NCI-H146 treated with DMSO at 0.1 percent for 48 hours (cell line): ENCODE measurements around the gene CALHM2.

ENCODE experiments used
- DNase-seq: peaks from one replicate; lab custom pipeline; 2025; ENCODE audit not compliant: unreplicated experiment; lab: John Stamatoyannopoulos, UW

The CALHM2 gene

DNA sequence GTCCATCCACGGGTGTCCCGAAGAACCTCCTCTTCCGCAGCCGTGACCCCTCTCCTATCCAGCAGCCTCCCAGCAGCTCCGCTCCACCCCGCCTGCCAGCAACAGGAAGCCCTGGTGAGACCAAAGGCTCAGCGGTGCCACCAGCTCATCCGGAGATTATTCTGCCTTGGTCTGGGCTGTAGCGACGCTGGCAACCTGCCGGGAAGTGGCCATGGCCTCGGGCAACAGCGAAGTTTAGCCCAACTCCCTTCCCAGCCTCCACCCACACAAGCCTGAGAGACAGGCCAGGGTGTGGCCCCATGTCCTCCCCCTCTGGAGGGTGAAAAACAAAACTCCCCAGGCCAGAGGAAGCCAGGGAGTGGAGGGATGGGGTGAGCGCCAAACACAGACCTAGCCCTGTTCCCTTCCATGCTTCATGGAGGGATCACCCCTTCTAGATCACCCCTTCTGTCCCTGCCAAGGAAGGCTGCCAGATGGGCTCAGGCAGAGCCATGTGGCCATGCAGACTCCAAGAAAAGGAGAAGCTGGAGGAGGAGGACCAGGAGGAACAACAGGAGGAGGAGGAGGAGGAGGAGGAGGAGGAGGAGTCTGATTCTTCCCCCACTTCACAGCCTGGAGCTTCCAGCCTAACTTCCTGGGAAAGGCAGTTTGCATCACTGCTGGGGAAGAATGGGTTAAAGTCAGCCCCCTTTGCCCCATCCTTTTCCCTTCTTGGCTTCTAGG lies 918 bp downstream of the CALHM2 start:
- no peak for DNase-seq

DNA sequence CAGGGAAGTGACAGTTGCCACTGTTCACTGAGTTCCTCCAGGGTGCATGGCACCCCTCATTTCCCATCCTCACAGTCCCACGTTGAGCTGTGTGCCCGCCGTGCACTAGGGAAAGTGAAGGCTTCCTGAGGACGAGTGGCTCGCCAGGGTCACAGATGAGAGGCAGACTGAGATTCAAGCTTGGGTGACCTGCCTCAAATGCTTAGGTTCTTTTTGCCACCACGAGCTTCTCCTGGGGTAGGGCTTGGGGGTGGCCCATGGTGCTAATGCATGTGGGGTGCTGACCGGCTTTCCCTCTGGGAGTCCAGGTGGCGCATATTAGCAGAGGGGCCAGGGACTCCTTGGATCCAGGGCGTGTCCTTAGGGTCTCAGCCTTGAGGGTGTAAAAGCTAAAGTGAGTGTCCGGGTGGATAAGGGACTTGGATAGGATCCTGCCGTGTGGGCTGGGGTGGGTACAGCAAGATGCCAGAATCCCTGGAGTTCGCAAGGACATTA lies 1.9 kb downstream of the CALHM2 start:
- DNase-seq: no peak

DNA sequence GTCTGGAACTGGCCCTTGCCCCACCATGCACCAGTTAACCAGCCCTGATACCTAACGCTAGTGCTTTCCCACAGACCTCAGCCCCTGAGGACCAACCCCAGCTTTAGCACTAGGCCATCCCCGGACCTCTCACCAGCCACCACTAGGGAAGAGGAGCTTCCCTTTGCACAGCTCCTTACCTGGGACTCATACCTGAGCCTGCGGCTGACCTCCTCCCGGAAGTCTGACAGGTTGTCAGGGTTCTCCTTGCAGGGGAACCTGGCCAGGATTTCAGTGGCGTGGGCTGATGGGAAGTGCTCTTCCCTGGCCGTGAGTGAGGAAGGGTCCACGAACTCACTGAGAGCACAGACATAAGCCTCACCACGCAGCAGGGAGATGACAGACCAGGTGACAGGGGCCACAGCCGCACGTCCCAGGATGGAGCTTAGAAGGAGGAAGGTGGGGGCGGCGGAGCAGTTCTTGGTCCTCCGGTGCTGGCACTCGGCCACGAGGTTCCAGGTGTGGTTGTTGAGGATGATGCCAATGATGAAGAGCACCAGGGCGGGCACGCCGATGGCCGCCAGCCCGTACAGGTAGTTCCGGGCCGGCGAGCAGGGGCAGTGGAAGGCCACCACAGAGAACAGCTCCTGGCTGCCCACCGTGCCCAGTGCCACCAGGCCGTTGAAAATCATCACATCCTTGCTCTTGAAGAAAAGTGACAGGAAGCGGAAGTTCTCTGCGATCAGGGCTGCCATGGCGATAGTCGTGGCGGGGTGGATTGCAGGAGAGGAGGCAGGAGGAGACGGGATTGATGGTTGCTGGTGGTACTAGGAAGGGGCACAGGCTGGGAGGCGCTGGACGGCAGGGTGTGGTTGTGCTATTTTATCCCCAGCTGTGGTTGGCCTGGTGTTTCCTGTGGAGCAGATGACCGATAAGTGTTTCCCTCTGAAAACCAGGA lies 2.7 kb downstream of the CALHM2 start:
- DNase-seq: no peak

DNA sequence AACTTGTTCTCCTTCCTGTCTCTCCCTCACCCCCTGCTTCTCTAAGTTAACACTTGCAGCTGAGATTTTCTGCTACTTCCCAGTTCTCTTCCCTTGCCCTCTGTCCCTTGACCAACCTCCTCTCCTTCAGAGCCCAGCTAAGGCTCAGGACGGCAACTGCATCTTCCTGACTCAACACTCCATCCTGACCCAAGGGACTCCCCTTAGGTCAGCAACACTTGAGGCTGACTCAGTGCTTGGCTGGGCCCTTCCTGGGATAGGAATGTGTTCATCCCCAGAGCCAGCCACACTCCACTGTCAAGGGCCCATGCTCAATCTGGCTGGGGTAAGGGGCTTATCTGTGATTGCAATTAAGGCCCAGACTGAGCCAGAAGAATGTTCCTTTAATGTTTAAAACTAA lies 3.4 kb downstream of the CALHM2 start:
- DNase-seq: no peak

DNA sequence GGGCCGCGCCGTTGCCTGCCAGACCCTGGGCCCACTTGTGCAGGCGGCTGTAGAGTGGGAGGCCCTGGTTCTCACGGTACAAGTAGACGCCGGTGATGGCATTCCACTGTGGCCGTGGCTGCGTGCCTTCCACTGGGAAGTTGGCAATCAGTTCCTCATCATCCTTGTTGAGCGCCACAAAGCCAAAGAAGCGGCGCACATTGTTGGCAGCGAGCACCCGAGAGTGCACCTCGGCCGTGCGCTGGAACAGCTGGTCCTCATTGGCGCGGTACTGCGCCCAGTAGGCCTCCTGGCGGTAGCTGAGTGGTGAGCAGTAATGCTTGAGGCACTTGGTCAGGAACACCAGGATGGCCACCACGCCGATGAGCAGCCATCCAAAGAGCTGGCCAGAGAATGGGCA lies 5.0 kb downstream of the CALHM2 start:
- no peak for DNase-seq

DNA sequence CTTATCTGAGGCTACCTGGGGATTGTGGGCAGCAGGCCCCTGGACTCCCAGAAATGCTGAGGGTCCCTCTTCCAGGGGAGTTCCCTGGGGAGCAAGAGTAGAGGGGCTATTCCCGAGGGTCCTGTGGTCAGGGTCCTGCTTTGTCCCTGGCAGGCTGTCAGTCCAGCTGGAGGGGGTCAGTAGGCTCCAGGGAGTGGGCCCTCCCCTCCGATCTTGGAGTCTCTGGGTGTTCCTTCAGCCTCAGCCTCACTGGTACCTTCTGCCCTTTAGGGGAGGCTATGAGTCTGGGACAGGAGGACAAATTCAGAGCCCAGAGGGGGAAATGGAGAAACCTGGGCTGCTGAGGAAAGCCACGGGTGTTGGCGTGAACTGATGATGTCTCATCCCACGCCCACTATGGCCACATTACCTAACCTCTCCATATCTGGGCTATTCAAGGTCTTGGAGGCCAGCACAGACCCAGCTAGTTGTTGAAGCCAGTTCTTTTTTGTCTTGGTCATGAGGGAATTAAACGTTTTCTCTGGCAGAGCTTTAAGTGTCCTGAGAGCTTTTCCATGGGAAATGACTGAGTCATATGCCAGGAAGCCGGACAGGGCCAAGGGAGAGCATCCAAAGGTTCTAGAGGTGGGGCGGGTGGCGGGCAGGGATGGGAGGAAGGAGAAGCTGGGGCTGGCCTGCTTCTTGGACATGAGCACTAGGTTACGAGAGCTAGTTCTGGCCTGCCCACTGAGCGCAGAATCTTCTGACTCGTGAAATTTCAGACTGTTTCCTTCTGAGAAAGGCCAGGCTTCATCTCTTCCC lies 6.2 kb downstream of the CALHM2 start:
- no peak for DNase-seq

DNA sequence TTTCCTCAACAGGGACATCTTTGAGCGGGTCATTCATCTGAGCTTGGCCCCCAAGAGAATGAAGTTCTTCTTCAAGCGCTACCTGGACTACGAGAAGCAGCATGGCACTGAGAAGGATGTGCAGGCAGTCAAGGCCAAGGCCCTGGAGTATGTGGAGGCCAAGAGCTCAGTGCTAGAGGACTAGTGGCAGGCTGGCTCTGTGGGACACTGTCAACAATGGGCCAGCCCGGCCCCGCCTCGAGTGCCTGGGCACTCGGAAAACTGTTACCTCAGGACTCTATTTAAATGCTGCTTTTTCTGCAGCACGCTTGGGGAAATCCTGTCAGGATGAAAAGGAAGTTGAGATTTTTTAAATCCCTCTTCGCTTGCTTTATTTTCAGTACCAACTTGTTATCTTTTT lies 6.8 kb downstream of the CALHM2 start:
- no peak for DNase-seq

DNA sequence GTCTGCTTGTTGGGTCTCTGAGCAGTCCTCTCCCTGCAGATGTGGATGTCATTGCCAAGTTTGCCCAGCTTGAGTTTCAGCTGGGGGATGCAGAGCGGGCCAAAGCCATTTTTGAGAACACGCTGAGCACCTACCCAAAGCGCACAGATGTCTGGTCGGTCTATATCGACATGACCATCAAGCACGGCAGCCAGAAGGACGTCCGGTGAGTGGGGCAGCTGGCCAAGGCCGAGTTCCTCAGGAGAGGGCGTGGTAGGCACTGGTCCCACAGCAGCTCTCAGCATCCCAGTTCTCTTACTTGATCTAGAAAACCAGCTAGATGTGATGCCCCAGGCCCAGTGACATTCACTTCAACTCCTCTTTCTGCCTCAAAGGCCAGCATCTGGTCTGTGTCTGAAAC lies 7.7 kb downstream of the CALHM2 start:
- no peak for DNase-seq

DNA sequence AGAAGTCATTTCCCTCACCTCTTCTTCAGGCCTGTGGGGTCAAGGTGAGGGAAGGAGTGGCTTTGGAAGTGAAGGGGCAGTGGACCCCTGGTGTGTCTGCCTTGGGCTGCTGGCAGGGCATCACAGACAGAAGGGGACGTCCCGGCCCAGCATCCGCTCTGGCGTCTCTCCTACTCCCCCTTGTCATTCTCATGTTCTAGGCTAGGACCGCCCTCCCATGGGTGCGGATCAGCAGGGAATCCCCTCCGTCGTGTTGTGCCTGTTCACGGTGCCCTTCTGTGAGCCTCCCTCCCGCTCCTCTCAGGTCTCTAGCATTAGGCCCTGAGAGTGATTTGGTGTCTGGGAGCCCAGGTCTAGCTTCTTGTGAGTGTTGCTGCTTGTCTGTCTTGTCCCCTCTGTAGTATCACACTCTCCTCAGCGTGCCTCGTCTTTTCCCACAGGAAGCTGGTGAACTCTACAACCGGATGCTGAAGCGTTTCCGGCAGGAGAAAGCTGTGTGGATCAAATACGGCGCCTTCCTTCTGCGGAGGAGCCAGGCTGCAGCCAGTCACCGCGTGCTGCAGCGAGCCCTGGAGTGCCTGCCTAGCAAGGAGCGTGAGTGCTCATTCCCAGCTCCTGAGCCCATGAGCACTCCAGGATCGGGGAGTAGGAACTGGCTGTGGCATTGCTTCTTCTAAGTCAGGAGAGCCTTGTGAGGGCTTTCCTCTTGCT lies 8.5 kb downstream of the CALHM2 start:
- DNase-seq: no peak

DNA sequence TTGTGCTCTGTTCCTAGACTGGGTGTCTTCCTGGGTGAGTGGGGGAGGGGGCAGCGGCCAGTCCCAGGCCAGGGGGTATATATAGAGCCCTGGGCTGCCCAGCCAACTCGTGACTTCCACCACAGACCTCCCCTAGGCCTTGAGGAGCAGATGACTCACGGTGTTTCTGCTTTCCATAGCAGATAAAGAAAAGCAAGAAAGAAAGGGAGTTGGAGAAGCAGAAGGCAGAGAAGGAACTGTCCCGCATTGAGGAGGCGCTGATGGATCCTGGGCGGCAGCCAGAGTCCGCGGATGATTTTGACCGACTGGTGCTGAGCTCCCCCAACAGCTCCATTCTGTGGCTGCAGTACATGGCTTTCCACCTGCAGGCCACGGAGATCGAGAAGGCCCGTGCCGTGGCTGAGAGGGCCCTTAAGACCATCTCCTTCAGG lies 10.1 kb downstream of the CALHM2 start:
- no peak for DNase-seq

DNA sequence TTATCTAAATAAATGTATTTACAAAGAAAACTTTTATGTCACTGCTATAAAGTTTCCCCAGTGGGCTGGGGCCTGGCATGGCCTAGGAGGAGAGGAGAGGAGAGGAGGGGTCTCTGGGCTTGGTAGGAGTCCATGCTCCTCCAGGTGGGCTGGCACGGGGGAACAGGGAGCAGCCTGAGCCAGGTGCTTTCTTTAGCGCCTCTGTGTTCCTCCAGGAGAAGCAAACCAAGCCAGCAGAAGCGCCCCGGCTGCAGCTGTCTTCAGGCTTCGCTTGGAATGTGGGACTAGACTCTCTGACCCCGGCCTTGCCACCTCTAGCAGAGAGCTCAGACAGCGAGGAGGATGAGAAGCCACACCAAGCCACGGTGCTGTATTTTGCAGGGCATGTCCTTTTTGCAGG lies 10.6 kb downstream of the CALHM2 start:
- no peak for DNase-seq

DNA sequence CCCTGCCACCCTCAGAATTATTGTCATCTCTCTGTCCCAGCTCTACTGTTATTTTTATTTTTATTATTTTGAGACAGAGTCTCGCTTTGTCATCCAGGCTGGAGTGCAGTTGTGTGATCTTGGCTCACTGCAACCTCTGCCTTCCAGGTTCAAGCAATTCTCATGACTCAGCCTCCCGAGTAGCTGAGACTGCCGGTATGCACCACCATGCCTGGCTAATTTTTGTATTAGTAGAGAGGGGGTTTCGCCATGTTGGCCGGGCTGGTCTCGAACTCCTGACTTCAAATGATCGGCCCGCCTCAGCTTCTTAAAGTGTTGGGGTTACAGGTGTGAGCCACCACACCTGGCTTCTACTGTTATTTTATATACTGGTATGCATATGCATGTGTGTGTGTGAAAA lies 11.0 kb downstream of the CALHM2 start:
- no peak for DNase-seq

DNA sequence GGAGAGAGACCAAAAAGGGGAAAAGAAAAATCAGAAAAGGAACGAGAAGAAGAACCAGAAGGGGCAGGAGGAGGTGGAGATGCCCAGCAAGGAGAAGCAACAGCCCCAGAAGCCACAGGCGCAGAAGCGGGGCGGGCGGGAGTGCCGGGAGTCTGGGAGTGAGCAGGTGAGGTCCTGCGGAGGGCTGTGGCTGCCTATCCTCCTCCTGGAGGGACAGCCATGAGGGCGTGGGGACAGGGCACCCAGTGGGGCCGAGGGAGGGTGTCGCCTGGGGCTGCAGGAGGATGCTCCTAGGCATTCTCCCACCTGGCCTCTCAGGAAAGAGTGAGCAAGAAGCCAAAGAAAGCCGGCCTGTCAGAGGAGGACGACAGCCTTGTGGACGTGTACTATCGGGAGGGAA lies 11.8 kb downstream of the CALHM2 start:
- no peak for DNase-seq

DNA sequence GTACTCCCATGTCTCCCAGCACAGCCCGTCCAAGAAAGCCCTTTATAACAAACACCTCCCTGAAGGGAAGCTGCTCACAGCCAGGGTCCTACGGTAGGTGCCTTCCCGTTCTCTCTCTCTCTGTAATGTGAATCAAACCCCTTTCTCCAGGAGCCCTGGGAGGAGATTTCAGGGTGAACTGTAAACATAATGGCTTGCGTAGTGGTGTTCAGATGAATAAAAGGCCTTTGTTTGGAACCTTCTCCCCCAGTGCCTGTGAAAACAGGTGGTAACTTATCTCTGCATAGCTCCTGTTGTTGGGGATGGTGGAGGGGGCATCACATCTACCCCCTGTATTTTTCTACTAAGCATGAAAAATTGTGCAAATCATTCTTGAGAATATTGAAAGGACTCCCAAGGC lies 12.4 kb downstream of the CALHM2 start:
- DNase-seq: no peak

DNA sequence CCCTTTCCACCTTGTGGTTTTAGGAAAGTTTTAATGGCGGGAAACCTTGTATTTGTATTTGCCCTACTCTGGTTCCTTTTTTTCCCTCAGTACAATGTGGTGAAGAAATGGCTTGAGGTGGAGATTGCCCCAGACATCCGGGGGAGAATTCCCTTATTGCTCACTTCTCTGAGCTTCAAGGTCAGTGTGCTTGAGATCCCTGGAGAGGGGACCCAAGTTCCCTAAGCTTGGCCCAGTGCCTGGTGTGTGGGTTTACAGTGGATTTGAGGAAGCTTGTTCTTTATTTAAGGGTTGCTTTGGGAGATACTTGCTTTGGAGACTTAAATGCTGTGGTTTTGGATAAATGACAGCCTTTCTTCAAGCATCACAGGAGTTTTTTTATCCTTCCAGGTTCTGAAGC lies 18.3 kb downstream of the CALHM2 start:
- no peak for DNase-seq

DNA sequence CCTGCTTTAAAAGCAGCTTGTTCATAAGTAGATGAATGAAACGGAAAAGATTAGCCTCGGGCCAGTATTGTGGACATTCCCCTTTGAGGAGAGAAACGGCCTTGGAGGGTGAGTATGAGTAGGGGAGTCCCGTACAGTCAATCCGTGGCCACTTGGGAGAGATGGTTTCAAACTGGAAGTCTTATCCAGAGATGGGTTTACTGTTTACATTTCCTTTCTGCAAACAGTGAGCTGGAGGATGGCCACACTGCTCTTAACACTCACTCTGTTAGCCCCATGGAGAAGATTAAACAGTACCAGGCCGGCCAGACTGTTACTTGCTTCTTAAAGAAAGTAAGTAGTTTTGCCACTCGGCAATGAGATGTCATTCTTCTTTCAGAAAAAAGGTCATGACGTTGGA lies 20.3 kb downstream of the CALHM2 start:
- DNase-seq: no peak

DNA sequence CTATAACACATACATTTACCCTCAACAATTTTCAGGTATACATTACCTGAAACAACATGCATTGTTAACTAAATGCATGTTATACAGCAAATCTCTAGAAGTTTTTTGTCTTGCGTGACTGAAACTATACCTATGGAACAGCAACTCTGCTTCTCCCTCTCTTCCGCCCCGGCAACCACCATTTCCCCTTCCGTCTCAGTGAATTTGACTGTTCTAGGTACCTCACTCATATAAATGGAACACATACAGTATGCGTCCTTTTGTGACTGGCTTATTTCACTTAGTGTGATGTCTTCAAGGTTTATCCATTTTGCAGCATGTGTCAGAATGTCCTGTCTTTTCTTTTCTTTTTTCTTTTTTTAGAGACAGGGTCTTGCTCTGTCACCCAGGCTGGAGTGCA lies 22.5 kb downstream of the CALHM2 start:
- no peak for DNase-seq

DNA sequence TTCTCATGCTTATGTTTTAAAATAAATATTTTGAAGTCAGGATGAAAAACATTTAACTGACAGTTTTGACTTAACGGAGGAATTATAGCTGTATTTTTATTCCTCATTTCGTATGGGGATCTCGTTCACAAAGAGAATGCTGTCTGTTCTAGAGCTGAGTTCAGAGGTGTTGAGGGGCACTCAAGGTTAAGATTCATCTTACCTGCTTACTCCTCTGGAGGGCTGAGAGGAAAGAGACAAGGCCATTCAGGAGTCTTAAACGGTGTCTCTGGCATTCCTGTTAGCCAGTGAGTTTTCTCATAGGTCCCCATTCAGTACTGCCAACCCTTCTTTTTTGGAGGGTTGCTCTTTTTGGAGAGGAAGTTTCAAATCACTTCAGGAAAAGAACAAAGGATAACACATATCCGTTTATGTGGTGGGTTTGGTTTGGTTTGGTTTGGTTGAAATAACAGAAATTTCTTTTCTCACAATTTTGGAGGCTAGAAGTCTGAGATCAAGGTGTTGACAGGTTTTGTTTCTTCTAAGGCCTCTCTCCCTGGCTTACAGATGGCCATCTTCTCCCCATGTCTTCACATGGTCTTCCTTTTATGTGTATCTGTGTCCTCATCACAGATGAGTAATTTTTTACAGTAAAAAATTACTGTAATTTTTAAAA lies 23.1 kb downstream of the CALHM2 start:
- no peak for DNase-seq

DNA sequence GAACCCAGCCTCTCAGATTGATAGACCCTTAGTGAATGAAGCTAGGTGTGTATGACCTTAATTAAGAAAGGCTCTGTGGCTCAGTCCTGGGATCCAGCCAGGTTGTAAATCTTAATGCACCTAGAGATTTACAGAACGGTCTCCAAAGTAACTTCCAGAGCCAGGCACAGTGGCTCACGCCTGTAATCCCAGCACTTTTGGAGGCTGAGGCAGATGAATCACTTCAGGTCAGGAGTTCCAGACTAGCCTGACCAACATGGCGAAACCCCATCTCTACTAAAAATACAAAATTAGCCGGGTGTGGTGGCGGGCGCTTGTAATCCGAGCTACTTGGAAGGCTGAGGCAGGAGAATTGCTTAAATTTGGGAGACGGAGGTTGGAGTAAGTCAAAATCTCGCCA lies 24.3 kb downstream of the CALHM2 start:
- DNase-seq: no peak

DNA sequence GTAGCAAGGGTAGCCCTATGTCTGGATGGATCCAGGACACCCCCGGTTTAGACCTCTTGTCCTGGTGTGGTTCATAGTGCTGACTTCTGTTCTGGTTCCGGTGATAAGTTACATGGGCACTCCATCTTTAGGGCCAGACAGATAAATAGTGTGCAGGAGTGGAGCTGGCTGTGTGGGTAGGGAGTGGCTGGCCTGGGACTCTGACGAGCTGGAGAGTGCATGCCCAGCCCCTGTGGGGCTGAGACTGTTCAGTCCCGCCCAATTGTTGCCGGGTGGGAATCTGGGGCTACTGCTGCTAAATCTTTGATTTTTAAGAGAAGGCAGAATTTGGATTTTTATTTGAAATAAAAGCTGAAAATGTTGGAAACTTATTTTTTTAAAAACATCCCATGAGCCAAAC lies 28.4 kb downstream of the CALHM2 start:
- DNase-seq: no peak
